GM13977 (cell line): ENCODE results near the gene CCDC184.

Source experiments
- DNase-seq: peaks from one replicate; pipeline ENCODE4 v3.0.0; 2012; ENCODE audit warnings: low spot score
- in situ Hi-C: fragments of 300-500 bp; cut with MboI; formaldehyde crosslinking; loops from one replicate; pipeline ENCODE4 v1.12.0; 2022; ENCODE audit warnings: low sequenced_read_pairs, low pct_unique_long_range_greater_than_20kb, mixed read lengths, inconsistent platforms; ENCODE audit not compliant: unreplicated experiment
- TF ChIP-seq, protein P1 (sequence below): IDR thresholded peaks from 2 replicates; pipeline ENCODE4 v1.5.1; 2012; ENCODE audit warnings: mild to moderate bottlenecking, control low read depth; ENCODE audit not compliant: insufficient read depth; ENCODE audit errors: extremely low read depth, missing control alignments

The CCDC184 gene

DNA sequence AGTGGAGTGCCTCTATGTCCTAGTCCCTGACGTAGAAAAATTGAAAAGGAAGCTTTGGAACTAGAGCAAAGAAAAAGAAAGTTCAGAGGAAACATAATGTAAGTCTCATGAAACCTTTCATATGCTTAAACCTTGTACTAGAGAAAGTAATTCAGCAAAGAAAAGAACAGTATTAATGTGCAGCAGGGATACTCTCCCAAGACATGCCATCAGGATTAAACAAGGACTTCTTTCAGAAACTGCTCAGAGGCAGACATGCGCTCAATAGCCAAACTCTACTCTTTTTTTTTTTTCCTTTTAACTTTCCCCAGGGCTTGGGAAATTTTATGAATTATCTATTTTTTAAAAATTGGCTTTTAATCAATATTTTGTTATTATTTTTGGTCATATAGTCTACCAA lies 19.0 kb upstream of the CCDC184 start:
- TF ChIP-seq, protein P1, sequence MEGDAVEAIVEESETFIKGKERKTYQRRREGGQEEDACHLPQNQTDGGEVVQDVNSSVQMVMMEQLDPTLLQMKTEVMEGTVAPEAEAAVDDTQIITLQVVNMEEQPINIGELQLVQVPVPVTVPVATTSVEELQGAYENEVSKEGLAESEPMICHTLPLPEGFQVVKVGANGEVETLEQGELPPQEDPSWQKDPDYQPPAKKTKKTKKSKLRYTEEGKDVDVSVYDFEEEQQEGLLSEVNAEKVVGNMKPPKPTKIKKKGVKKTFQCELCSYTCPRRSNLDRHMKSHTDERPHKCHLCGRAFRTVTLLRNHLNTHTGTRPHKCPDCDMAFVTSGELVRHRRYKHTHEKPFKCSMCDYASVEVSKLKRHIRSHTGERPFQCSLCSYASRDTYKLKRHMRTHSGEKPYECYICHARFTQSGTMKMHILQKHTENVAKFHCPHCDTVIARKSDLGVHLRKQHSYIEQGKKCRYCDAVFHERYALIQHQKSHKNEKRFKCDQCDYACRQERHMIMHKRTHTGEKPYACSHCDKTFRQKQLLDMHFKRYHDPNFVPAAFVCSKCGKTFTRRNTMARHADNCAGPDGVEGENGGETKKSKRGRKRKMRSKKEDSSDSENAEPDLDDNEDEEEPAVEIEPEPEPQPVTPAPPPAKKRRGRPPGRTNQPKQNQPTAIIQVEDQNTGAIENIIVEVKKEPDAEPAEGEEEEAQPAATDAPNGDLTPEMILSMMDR = no peak
- in situ Hi-C loops = loop anchor here (25.0 kb wide), 1 partner anchor 427 kb away; the partner anchor contains the start of gene ENDOU
- no peak for DNase-seq

DNA sequence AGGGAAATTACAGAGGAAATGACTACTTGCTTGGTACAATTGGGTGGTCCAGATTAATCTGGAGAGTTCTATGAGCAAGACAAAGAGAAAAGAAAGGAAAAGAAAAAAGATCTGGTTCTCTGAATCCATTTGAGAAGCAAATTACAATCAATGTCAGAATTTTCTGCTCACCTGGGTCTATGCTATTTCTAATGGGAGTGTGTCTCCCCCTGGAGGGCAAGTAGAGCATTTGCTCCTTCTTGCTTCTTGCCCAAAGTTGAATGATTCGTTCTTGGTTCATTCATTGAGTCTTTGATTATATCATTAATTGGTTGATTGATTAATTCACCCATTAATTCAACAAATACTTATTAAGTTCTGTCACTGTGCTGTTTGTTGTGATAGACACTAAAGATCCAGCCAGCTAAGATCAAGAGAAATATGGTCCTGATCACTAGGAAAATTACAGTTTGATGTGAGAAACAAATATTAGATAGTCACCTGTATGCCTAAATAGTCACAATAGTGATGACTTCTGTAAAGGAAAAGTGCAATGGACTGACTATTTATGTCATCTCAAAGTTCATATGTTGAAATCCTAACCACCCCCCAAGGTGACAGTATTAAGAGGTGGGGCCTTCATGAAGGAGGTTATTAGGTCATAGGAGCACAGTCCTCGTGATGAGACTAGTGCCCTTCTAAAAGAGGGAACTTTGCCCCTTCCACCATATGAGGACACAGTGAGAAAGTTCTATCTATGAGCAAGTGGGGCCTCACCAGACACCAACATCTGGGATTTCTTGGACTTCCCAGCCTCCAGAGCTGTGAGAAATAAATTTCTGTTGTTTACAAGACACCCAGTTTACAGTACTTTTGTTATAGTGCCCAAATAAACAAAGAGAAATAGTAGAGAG lies 18.1 kb upstream of the CCDC184 start:
- DNase-seq = peak; percentile 69
- in situ Hi-C loops = loop anchor here (25.0 kb wide), 1 partner anchor 428 kb away; the partner anchor contains the start of gene ENDOU
- TF ChIP-seq, protein P1 = peak; percentile 87

DNA sequence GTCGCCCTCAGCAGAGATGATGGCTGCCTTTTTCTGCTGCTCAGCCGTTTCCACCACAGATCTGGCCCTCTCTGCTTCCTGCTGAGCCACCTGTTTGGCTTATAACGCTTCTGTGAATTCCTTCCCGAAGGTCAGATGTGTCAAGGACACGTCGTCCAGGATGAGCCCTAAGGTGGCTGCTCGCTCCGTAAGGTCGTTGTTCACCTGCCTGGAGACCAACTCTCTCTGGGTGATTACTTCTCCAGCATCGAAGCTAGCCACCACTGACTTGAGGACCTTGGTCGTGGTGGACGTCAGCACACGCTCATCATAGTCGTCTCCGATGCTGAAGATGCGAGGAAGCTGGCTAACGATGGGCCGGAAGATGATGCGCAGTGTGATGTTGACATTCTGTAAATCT lies 14.4 kb upstream of the CCDC184 start:
- in situ Hi-C loops = loop anchor here (25.0 kb wide), 1 partner anchor 432 kb away; the partner anchor contains the start of gene ENDOU
- TF ChIP-seq, protein P1 = no peak
- DNase-seq = no peak

DNA sequence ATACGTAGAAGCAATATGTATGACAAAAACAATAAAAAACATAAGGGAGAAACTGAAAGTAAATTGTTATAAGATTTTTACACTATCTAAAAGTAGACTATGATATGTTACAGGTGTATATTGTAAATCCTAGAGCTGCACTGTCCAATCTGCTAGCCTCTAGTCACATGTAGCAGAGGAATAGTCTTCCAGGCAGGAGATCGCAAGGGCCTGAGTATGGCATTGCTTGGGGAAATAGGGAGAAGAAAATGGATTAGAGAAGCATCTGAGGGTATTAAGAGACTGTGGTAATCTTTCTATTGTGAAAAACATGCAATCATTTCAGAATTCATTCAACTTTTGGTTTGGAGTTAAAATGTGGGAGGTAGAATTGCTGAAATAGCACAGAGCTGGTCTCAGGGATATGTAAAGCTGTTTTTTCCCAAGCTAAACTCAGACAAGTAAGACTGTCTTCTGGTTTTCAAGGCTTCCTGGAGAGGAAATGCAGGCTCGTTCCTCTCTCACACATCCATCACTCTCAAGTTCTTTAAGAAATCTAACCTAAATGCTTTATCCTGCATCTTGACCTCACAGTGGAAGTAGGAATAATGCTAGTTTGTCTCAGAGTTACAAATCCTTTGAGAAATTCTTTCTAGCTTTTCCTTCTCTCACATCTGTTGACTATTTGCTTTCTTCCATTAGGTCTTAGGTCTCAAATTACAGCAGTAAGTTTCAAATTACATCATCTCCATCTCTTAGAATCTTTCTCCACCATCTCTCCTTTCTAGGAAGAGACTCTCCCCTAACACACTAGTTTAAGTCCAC lies 7.6 kb upstream of the CCDC184 start:
- no peak for DNase-seq
- in situ Hi-C loops = loop anchor here (25.0 kb wide), 1 partner anchor 436 kb away; no protein-coding TSS in a partner anchor
- TF ChIP-seq, protein P1 = no peak

DNA sequence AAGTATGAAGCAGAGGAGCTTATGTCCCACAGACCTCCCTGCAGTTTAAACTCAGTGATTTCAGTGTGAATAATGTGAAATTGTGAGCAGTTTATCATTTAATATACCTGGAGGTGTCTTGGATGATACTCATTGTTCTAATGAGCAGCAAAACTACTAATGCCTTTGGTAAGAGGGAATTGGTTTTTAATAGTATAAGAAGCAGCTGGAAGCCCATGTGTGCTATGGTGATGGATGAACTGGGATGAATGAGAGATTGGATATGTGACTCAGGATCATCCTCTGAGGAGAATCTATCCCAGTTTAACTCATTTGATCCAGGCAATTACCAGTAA lies 7.1 kb upstream of the CCDC184 start:
- in situ Hi-C loops = loop anchor here (25.0 kb wide), 1 partner anchor 436 kb away; no protein-coding TSS in a partner anchor
- TF ChIP-seq, protein P1 = no peak
- DNase-seq = no peak

DNA sequence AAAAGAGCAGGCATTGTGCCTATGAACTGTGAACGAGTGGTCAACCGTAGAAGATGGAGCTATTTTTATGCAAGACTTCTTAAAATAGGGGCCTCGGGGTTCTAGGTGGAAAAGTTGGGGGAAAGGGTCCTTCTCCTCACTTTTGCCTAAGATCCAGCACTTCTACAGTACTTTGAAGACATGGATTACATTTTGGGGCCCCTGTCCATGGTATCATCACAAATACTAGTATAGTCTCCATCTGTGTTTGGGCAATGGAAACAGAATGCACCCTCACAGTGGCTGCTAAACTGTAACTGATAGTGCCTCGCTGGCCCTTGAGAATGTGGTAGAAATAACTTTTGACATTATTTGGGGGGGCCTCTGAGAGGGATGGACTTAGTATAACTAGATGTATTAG lies 5.5 kb upstream of the CCDC184 start:
- no peak for DNase-seq
- TF ChIP-seq, protein P1 = no peak
- in situ Hi-C loops = loop anchor here (25.0 kb wide), 1 partner anchor 434 kb away; no protein-coding TSS in a partner anchor
